GM18858 (cell line): ENCODE data around the gene IPO9.

Experiments
- ATAC-seq: cut with Tn5 transposase; IDR thresholded peaks from one replicate; pipeline ENCODE4 v1.9.1; 2021; ENCODE audit not compliant: unreplicated experiment

Gene IPO9

GRCh38 chr1:201828820-201829774, at the start of gene IPO9:
Gene IPO9, plus strand, starts transcription at chr1:201829157. Its CDS starts 53 bp downstream, at chr1:201829210.
- peak; percentile 58 for ATAC-seq

GRCh38 chr1:201779351-201779880, 49.5 kb upstream of the IPO9 start:
- ATAC-seq = no peak

GRCh38 chr1:201780952-201781351, 48.0 kb upstream of the IPO9 start:
- no peak for ATAC-seq

- no peak for ATAC-seq
Measured at GRCh38 chr1:201781437-201781836, 47.5 kb upstream of the IPO9 start.

- ATAC-seq = no peak
Measured at GRCh38 chr1:201782353-201782752, 46.6 kb upstream of the IPO9 start.

- no peak for ATAC-seq
Measured at GRCh38 chr1:201783058-201783457, 45.9 kb upstream of the IPO9 start.

GRCh38 chr1:201783572-201783971, 45.4 kb upstream of the IPO9 start:
- ATAC-seq = no peak

- no peak for ATAC-seq
Measured at GRCh38 chr1:201785291-201785690, 43.7 kb upstream of the IPO9 start.

- ATAC-seq = no peak
Measured at GRCh38 chr1:201786824-201787223, 42.1 kb upstream of the IPO9 start.

GRCh38 chr1:201788296-201788695, 40.7 kb upstream of the IPO9 start:
- ATAC-seq = no peak

- no peak for ATAC-seq
Measured at GRCh38 chr1:201789245-201789644, 39.7 kb upstream of the IPO9 start.

- no peak for ATAC-seq
Measured at GRCh38 chr1:201790261-201790660, 38.7 kb upstream of the IPO9 start.

GRCh38 chr1:201791051-201791778, 37.7 kb upstream of the IPO9 start:
- ATAC-seq = no peak

- no peak for ATAC-seq
Measured at GRCh38 chr1:201791779-201792173, 37.2 kb upstream of the IPO9 start.

GRCh38 chr1:201792534-201793305, 36.2 kb upstream of the IPO9 start:
- peak; percentile 44 for ATAC-seq

- no peak for ATAC-seq
Measured at GRCh38 chr1:201793306-201793925, 35.5 kb upstream of the IPO9 start.

GRCh38 chr1:201795066-201795465, 33.9 kb upstream of the IPO9 start:
- ATAC-seq = no peak

GRCh38 chr1:201800246-201800645, 28.7 kb upstream of the IPO9 start:
- no peak for ATAC-seq

- ATAC-seq = no peak
Measured at GRCh38 chr1:201806801-201807200, 22.2 kb upstream of the IPO9 start.

- no peak for ATAC-seq
Measured at GRCh38 chr1:201807958-201808632, 20.9 kb upstream of the IPO9 start.
